ENCODE results near the gene C19orf38.
"Not testable (repeated sequence)": the region's sequence is repeated elsewhere in the genome, so short reads cannot be mapped to it uniquely, and the experiment has no call there.

The C19orf38 gene

GRCh38 chr19:10872546-10873107, 24.4 kb downstream of the C19orf38 start:
- no peak for DNase-seq

- DNase-seq: no peak
These were observed 25.8 kb downstream of the C19orf38 start for GRCh38 chr19:10874024-10874423.

- peak in 28 of 58 donors; percentile 6 to 79 (median 32) for DNase-seq
These were observed 28.4 kb downstream of the C19orf38 start for GRCh38 chr19:10876459-10877240.

- not testable (repeated sequence) for DNase-seq
These were observed 29.4 kb downstream of the C19orf38 start for GRCh38 chr19:10877608-10878007.

GRCh38 chr19:10878253-10878652, 30.0 kb downstream of the C19orf38 start:
- no peak for DNase-seq

- no peak for DNase-seq
These were observed 33.3 kb downstream of the C19orf38 start for GRCh38 chr19:10881403-10882107.

- DNase-seq: no peak
These were observed 33.9 kb downstream of the C19orf38 start for GRCh38 chr19:10882108-10882457.

GRCh38 chr19:10884274-10884673, 36.1 kb downstream of the C19orf38 start:
- no peak for DNase-seq

- DNase-seq: no peak
These were observed 37.3 kb downstream of the C19orf38 start for GRCh38 chr19:10885201-10886169.

GRCh38 chr19:10887616-10888367, 39.6 kb downstream of the C19orf38 start:
- peak in 2 of 58 donors; percentile 14 to 18 for DNase-seq

GRCh38 chr19:10888421-10888866, 40.2 kb downstream of the C19orf38 start:
- peak in 8 of 58 donors; percentile 10 to 40 (median 20) for DNase-seq

- no peak for DNase-seq
These were observed 41.7 kb downstream of the C19orf38 start for GRCh38 chr19:10889880-10890279.

- DNase-seq: peak in 9 of 58 donors; percentile 3 to 39 (median 15)
These were observed 43.3 kb downstream of the C19orf38 start for GRCh38 chr19:10891405-10892086.

- no peak for DNase-seq
These were observed 44.0 kb downstream of the C19orf38 start for GRCh38 chr19:10892256-10892655.

GRCh38 chr19:10894911-10895213, 46.6 kb downstream of the C19orf38 start:
- DNase-seq: no peak

- DNase-seq: no peak
These were observed 47.1 kb downstream of the C19orf38 start for GRCh38 chr19:10895363-10895762.

GRCh38 chr19:10895920-10896319, 47.7 kb downstream of the C19orf38 start:
- no peak for DNase-seq

- no peak for DNase-seq
These were observed 48.8 kb downstream of the C19orf38 start for GRCh38 chr19:10896851-10897526.

GRCh38 chr19:10898633-10899032, 50.4 kb downstream of the C19orf38 start:
- no peak for DNase-seq
